Ureter (tissue), 1 donor: Measurements from ENCODE around the gene PHLDA2. TPM values are rescaled to one million over a fixed set of nuclear protein-coding genes. Genes with fewer than 3 reads are reported as not detected.

Experiments used
- DNase-seq: peaks from one replicate; pipeline ENCODE4 v3.0.0-alpha.2; 2020; ENCODE audit warnings: low spot score
- total RNA-seq: library from RNA; stranded (reverse); gene quantifications from one replicate; pipeline ENCODE4 v1.2.4, GENCODE V29; 2023
- donor health status: DM: yes; HTN: yes; CAD: no.

Gene PHLDA2
- 15.9 TPM for total RNA-seq

GRCh38 chr11:2928605-2929530, at the start of gene PHLDA2:
Gene PHLDA2, minus strand, starts transcription at chr11:2929420. Its CDS starts 56 bp downstream, at chr11:2929364.
- DNase-seq = no peak

DNA sequence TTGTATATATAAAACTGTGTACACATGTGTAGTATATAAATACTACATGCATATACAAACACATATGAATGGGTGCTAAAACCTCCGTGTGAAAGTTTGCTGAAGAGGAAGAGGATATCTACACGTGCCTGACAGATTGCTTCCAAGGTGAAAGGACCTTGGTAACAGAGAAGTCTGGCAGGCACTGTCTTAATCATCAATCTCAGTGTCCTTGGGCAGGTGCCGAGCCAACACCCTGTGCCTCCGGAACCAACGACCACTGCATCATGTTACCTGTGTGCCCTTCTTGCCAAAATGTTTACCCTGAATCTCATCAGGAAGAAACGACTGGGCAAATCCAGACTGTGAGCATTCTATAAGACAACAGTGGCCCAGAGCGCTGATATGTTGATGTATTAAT, 47.9 kb upstream of the PHLDA2 start:
- DNase-seq = no peak

GRCh38 chr11:2976294-2977063, 47.3 kb upstream of the PHLDA2 start:
- no peak for DNase-seq

DNA sequence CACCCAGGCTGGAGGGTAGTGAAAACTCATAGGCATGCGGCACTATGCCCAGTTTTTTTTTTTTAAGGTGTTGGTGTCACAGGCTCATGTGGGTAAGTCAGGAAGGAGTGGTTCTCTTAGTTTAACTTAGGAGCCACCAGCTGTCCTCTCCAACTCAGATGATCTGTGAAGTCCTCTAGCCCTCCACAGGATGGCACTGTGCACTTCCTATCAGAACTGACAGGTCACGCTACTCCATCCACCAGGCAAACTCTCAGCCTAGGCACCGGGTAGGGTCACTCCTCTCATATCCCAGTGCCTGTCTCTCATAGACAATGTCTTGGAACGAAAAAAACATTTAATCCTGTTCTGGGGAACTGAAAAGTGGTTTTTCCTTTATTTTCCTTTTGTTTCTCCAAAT, 46.4 kb upstream of the PHLDA2 start:
- DNase-seq = no peak

- DNase-seq = no peak
Observed at GRCh38 chr11:2974272-2974671, 45.1 kb upstream of the PHLDA2 start.

- no peak for DNase-seq
Observed at GRCh38 chr11:2968341-2968900, 39.2 kb upstream of the PHLDA2 start.

DNA sequence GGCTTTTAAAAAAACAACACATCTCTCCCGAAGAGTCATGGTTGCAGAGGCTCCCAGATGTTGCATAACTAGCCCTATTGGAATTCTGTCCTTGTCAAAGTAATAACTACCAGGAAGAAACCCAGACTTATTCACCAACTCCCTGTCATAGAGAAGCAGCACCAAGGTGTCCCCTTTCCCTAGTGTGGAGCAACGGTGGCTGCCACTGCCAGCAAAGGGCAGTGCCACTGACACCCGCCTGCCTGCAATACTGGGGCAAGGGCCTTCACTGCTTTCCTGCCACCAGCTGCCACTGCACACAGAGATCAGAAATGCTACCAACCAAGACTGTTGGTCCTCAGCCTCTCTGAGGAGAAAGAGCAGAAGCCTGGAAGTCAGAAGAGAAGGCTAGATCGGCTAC, 35.6 kb upstream of the PHLDA2 start:
- DNase-seq = no peak

- DNase-seq = no peak
Observed at GRCh38 chr11:2963761-2964160, 34.5 kb upstream of the PHLDA2 start.

GRCh38 chr11:2963112-2963754, 34.0 kb upstream of the PHLDA2 start:
- no peak for DNase-seq

DNA sequence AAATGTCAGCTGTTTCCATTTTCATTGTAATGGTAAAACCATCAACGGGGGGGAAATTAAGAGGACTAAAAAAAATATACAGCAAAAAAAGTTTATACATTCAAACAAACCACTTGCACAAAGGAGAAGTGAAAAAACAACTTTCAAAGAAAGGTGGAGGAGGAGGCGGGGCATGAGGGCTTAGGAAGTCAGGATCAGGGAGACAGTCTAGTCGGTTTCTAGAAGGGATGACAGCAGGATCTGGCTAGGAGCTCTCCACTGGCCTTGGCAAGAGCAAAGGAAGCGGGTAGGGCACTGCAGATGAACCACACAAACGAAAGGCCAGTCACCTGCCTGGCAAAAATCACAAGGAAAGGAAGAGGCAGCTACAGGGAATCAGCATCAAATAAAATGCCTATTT, 31.9 kb upstream of the PHLDA2 start:
- no peak for DNase-seq

- DNase-seq = no peak
Observed at GRCh38 chr11:2960139-2960538, 30.9 kb upstream of the PHLDA2 start.

DNA sequence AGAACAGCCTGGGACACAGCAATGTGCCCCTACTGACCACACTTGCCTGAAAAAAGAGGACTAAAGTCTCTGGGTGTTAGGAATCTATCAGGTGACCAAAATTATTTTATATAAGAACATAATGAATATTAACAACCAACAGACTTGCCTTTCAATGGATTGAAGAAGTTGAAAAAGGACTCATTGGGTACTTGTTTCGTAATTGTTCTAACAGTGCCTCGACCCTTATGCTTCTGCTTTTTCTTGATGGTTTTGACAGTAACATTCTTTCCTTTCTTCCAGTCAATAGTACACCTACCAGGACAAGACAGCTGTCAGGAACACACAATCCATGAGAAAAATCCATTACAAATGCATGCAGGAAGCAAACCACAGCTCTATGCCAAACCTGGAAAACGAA, 29.0 kb upstream of the PHLDA2 start:
- no peak for DNase-seq

DNA sequence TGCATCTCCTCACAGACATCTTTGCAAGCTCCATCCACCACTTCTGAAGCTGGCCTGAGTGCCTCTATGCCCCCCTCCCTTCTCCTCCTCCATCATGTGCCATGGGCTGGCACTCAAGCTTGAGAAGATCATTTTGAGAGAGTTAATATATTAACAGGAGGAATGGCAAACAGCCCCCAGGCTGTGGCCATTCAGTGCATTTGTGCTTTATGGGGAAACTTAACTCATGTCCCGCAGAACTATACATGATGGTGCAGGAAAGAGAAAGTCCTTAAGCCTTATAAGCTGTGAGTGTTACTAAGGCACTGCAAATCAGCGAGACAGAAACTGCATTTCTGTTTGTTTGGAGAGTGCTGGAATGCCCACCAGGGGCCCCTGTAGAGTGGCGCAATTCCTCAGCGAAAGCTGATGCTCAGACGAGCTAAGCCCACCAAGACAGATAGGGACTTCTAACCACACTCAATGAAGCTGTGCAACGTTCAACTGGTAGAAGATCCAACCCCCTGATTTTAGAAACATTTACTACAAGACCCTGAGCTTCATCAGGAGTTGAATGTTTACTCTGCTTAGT, 26.8 kb upstream of the PHLDA2 start:
- no peak for DNase-seq

DNA sequence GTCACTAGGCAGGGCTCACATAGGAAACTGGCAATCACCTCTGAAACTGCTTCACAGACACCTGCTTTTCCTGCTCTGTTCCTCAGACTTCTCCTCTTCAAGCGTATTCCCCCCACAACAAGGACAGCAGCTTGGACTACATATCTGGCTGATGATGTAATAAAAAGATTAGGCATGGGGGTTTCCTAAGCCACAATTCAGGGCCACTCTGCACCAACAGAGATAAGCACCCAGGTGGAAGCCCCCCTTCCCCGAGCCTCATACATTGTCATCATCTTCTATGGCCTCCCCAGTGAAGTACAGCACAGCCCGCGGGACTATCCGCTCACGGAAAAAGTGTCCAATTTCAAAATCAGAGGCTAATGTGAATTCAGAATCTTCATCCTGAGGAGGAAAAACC, 25.0 kb upstream of the PHLDA2 start:
- no peak for DNase-seq

GRCh38 chr11:2952290-2952689, 23.1 kb upstream of the PHLDA2 start:
- DNase-seq = no peak

DNA sequence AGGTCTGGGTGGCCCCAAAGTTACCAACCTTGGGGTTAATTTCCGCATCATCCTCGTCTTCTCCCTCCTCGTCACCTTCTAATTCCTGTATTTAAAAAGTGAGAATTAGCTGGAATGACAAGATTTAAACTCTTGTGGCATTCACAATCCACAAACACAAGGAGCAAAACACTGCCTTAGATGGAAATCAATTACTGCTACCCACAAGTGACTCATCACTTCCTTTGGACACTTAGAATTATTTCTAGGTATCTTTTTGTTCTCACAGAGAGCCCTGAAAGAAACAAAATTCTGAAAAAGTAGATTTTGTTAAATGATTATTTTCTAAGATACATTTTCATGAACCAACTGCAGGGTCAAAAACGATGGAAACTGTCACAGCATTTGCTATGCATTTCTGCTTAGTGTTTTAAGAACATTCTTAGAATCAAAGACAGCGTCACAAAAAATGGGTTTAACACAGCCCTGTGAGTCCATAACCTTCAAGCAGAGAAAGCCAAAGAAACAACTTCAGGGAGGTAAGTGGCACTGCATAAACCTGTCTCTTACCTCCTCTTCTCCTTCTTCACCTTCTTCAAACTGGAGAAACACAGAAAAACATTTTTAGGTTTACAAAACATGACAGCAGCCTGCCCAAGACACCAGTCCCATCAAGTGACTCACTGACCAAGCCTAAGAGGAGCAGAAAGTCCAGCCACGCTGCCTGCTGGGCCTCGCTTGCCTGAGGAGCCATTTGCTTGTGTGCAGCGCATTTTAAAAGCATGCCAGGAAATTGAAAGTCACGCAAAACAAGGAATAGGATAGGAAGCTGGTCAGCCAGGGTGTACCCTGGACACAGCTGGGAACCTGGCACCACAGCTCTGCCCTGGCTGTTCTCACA, 22.3 kb upstream of the PHLDA2 start:
- no peak for DNase-seq

GRCh38 chr11:2950825-2951224, 21.6 kb upstream of the PHLDA2 start:
- no peak for DNase-seq

DNA sequence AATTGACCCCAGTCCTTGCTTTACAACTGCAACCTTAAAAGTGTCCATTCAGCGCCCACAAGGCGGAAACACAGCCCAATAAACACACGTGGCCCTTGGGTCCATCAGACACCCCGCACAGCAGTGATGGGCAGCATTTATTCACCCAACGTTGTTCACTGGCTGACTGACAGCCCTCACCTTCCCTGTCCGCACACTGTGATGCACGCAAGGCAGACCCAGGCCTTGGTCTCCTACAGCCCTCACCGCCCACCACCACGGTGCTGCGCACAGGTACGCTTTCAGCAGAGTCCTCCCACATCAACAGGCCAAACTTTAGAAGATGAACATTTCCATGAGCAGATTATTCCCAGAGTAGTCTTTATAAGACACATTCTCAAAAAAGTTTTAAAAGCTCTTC, 20.7 kb upstream of the PHLDA2 start:
- no peak for DNase-seq

DNA sequence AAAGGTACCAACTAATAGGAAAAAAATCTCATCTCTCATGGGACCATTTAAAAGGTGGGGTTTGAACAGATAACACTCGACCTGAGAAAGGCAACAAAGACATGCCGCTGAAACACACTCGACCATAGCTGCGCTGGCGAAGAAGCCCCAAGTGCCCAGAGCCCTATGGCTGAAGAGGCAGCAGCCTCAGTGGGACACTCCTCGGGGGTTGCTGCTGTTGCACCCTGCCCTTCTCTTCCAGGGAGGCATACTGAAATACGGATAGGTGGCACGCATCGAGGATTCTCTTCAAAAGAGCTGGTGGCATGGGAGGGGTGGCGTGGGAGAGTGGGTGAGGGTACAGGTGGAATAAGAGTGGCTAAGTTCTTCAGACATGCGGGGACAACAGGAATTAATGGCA, 18.5 kb upstream of the PHLDA2 start:
- DNase-seq = no peak

- no peak for DNase-seq
Observed at GRCh38 chr11:2945757-2946287, 16.6 kb upstream of the PHLDA2 start.
